Ishikawa (cell line): Measurements from ENCODE around the gene ZNF385D.

ENCODE experiments used
- EP300 ChIP-seq: IDR thresholded peaks from 2 replicates; pipeline ENCODE4 v1.6.1; 2012; ENCODE audit warnings: borderline replicate concordance
- TAF1 ChIP-seq: IDR thresholded peaks from 2 replicates; pipeline ENCODE4 v1.6.1; 2012; ENCODE audit warnings: low read depth, mild to moderate bottlenecking

DNA sequence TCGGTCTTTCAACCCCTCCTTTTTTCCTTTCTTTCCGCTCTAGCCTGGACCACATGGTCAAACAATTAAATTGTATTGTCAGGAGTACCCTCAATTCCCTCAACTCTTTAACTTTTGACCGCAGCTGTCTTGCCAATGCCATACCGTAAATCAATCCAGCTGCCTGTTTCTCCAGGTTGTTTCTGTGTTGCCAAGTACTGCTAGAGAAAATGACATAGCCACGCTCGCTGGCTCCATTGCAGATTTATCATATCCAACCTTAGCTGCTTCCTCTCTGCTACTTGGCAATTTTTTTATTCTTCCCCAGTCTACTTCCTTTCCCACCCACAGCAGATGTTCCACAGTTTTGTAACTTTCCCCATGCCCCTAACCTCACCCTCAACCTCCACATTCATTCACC, 60.0 kb downstream of the ZNF385D start:
- TF ChIP-seq TAF1 (no peak), EP300 (no peak)
